Adipose tissue (tissue), 3 donors: ENCODE data around the gene DHX16. TPM values are rescaled to one million over a fixed set of nuclear protein-coding genes. Genes with fewer than 3 reads are reported as not detected.

Experiments
- H3K27ac ChIP-seq: one replicate; pipeline ENCODE4 v1.5.1; 2013; ENCODE audit warnings: low read depth, low read length
- WGBS, 3 donors: extraction: QIAGEN DNeasy Blood & Tissue Kit; methylation state at CpG; one replicate each; pipeline ENCODE4 v1.1.7; 2013; 5-methylcytosine and 5-hydroxymethylcytosine counted together
- polyA plus RNA-seq, 3 donors: library from polyadenylated mRNA; stranded (reverse); fragments of 200-250 nt; gene quantifications; one replicate each; pipeline ENCODE4 v1.2.3, GENCODE V29; 2013
- donor health status: healthy with polysubstance abuse.
- donor health status: Bipolar disorder and iron deficiency.
- donor health status: healthy.

Gene DHX16
- polyA plus RNA-seq, 3 donors: 16.8 to 22.3 (median 19.7) TPM

DNA sequence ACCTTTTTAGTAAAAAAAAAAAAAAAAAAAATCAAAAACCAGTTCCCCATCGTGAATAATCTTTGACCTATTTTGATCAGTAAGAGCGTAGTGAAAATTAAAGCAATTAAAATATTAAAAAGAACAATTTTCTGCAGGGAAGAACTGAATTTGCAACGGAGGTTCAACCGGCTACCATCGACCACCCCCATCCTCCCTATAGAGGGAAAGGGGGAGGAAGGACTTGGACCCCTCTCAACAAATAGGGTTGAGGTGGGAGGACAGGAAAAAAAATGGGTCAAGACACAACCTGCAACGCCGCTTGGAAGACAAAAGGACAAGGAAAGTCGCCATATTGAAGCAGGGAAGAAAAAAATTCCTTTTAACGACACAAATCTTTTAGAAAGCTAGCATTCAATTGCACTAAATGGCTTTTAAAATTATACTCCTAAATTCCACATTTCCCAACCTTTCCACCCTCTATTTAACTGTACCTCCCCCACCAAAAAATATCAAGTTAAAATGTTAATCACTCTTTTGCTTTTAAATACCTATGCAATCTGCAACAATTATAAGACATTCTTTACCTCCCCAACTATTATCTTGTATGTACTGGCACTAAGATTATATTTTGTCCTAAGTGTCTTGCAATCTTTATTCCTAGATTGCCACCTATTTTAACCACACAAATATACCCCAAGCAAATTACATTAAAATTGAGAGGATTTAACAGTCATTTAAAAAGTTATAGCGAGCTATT, 57.4 kb downstream of the DHX16 start:
- 0 to 1% (median 0%) methylated on average over 10 of the region's 10 CpGs for WGBS, 3 donors
- peak overlapping the region; percentile 98 for H3K27ac ChIP-seq

DNA sequence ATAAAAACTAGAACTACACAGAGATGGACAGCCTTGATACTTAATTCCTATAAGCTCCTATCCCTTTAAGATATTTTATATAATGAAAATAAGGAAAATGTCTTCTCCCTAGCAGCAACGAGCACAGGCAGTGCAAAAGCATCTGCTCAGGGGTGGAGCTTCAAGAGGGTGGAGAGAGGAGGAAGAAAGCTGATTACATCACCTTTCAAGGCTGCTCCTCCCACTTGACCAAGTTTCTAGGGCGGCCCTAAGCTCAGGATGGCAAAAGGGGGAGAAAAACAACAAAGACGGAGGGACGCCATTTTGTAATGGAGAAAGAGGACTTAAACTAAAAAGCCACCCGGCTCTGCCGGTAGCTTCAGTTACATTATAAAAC, 58.0 kb downstream of the DHX16 start:
- H3K27ac ChIP-seq: peak overlapping the region; percentile 98
- WGBS, 3 donors: 0 to 1% (median 0%) methylated on average over 6 of the region's 6 CpGs

DNA sequence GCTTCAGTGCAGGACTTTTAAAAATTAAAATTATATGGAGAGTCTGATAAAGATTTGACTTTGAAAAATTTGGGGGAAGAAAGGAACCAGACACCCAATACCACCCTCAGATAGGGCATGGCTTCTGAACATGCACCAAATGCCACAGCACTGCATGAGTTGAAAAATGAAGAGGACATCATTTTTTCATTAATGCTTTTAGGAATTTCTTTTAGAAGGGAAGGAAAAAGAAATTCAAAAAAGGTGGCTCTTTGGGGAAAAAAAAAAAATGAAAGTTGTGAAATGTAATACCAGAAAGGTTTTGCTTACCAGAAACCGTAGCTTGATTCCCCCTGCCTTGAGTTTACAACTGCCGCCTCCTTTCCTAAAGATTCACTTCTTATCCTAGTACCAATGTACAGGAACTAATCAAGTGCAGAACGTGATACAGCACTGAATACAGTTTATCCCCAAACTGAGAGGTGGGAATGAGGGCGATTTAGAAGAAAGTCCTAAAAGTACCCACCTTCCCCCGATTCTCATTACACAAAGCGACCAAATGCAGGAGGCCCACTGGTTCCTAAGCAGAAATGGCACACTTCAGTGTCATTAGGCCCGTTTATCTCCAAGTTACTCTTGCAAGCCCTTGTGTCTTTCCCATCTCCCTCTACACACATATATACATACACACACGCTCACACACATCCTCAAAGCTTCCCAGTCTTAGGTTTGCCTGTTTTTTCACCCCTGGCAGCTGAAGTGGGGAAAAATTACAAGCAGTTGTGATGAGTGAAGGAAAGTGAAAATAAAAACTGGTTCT, 58.6 kb downstream of the DHX16 start:
- WGBS, 3 donors: 14 to 24% (median 21%) methylated on average over 8 of the region's 8 CpGs

GRCh38 chr6:30613251-30614043, 59.4 kb downstream of the DHX16 start:
- no peak overlapping the region for H3K27ac ChIP-seq

More for the DNA sequence above, 58.6 kb downstream of the DHX16 start:
- no peak overlapping the region for H3K27ac ChIP-seq

GRCh38 chr6:30612687-30613248, 60.0 kb downstream of the DHX16 start:
- 38 to 63% (median 58%) methylated on average over 6 of the region's 6 CpGs for WGBS, 3 donors
- no peak overlapping the region for H3K27ac ChIP-seq

DNA sequence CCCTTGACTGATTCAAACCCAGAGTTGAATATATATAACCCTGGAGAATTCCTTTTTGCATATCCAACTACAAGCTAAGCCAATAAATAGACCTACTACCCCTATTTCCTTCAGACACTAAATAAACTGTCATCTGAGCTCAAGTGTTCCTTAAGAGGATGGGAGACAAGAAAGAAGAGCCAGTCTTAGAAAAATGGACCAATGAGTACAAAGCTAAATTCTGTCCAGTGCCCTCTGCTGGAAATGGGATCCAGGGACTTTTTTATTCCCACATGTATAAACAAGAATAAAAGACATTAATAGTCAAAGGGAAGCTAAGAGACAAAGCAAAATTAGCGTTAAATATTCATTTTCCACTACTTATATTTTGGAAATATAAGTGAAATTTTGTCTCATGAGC, 60.6 kb downstream of the DHX16 start:
- WGBS, 3 donors: 51 to 76% (median 59%) methylated on average over 1 of the region's 1 CpG

DNA sequence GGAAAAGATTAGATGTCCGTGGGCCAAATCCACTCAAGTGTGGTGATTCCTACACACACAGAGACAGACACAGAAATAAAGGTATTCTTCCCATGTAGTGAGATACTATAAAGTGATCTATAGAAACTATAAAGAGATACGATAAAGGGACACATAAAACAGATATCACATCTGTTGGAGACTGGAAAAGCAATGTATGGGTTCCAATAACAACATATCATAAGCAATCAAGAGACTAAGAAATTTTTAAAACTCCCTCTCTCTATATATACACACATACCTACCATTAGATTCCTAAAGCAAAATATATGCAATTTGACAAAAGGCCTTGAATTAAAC, 61.0 kb downstream of the DHX16 start:
- no peak overlapping the region for H3K27ac ChIP-seq
- 44 to 80% (median 73%) methylated on average over 2 of the region's 2 CpGs for WGBS, 3 donors

More for the DNA sequence above, 60.6 kb downstream of the DHX16 start:
- no peak overlapping the region for H3K27ac ChIP-seq

DNA sequence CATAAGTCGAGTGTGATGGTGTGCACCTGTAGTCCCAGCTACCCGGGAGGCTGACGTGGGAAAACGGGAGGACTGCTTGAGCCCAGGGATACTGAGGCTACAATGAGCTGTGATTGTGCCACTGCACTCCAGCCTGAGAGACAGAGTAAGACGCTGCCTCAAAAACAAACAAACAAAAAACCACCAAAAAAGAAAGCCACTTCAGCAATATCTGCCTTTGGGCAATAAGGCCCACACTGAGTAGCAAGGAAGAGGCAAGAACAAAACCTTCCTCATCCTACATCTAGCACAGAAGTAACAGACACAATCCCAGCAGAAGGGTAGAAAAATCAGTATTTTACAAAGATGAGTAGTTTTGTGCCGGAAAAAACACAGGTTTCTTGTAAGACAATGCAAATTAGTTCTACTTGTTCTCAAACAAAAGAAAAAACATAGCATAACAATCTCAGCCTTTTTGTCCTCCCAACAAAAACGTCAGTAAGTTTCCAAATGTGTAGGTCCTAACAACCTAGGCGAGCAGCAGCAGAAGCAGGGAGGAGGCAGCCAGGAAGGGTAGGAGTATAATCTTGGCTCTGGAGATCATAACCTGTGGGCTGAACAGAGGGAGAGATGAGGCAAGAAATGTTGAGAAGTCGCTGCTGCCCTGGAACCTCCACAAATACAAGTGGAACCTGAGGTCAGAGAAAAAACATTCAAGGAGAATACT, 61.5 kb downstream of the DHX16 start:
- no peak overlapping the region for H3K27ac ChIP-seq
- WGBS, 3 donors: 62 to 77% (median 76%) methylated on average over 9 of the region's 9 CpGs

- H3K27ac ChIP-seq: no peak overlapping the region
- WGBS, 3 donors: 56 to 81% (median 80%) methylated on average over 4 of the region's 4 CpGs
These were observed 62.7 kb downstream of the DHX16 start for GRCh38 chr6:30610065-30610464.

DNA sequence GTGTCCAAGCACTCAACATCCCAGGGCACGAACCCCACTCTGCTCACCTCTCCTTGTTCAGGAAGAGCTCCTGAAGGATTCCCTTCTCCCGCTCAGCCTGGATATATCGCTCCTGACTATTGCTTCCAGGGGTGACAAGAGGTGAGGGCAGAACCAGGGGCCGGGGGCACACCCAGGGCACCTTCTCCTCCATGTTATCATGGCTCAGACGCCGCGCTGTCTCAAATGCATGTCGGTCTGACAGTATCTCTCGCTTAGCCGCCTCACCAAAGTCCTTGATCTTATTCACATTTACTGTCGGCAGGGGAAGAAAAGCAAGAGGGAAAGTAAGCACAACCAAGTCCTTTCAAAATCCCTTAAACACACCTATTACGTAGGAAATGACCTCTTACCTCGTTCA, 68.8 kb downstream of the DHX16 start:
- H3K27ac ChIP-seq: no peak overlapping the region
- WGBS, 3 donors: 91 to 95% (median 94%) methylated on average over 13 of the region's 13 CpGs

Other genes with a start within 250 kb of the DHX16 start
- 100 to 1,000 TPM; 197 to 466 (median 363) TPM for gene HLA-E, start 183.5 kb downstream of the DHX16 start, polyA plus RNA-seq
- gene GNL1, start 116.5 kb downstream of the DHX16 start, polyA plus RNA-seq: 10 to 100 TPM; 38.2 to 84.1 (median 47.2) TPM
- gene PRR3, start 115.7 kb downstream of the DHX16 start, polyA plus RNA-seq: 1 to 10 TPM; 4.0 to 6.2 (median 5.3) TPM
- gene ABCF1, start 101.6 kb downstream of the DHX16 start, polyA plus RNA-seq: 10 to 100 TPM; 18.3 to 46.5 (median 24.6) TPM
- gene PPP1R10, start 55.8 kb downstream of the DHX16 start, polyA plus RNA-seq: 10 to 100 TPM; 11.6 to 27.4 (median 18.1) TPM
- gene MRPS18B, start 55.2 kb downstream of the DHX16 start, polyA plus RNA-seq: 10 to 100 TPM; 69.1 to 88.1 (median 77.1) TPM
- 1 to 10 TPM; 2.5 to 5.1 (median 4.9) TPM for gene ATAT1, start 46.1 kb downstream of the DHX16 start, polyA plus RNA-seq
- gene C6orf136, start 25.9 kb downstream of the DHX16 start, polyA plus RNA-seq: 10 to 100 TPM in 2 of 3 donors, 1 to 10 TPM in 1; 8.8 to 13.2 (median 10.2) TPM
- 100 to 1,000 TPM in 1 of 3 donors, 10 to 100 TPM in 1, 1 to 10 TPM in 1; 10.0 to 102 (median 75.8) TPM for gene PPP1R18, start 13.6 kb upstream of the DHX16 start, polyA plus RNA-seq
- 1 to 10 TPM; 6.7 to 8.1 (median 7.5) TPM for gene NRM, start 18.0 kb upstream of the DHX16 start, polyA plus RNA-seq
- gene MDC1, start 44.3 kb upstream of the DHX16 start, polyA plus RNA-seq: 10 to 100 TPM in 1 of 3 donors, 1 to 10 TPM in 2; 7.4 to 12.7 (median 7.8) TPM
- gene TUBB, start 47.3 kb upstream of the DHX16 start, polyA plus RNA-seq: 100 to 1,000 TPM; 166 to 400 (median 269) TPM
- gene FLOT1, start 69.7 kb upstream of the DHX16 start, polyA plus RNA-seq: 100 to 1,000 TPM in 2 of 3 donors, 10 to 100 TPM in 1; 87.0 to 229 (median 221) TPM
- 100 to 1,000 TPM in 1 of 3 donors, 10 to 100 TPM in 2; 41.6 to 402 (median 45.5) TPM for gene IER3, start 71.5 kb upstream of the DHX16 start, polyA plus RNA-seq
- gene DDR1, start 211.5 kb upstream of the DHX16 start, polyA plus RNA-seq: 10 to 100 TPM; 24.2 to 83.5 (median 57.4) TPM
- 10 to 100 TPM; 15.5 to 35.9 (median 16.5) TPM for gene GTF2H4, start 235.2 kb upstream of the DHX16 start, polyA plus RNA-seq
- gene VARS2, start 241.2 kb upstream of the DHX16 start, polyA plus RNA-seq: 10 to 100 TPM; 14.2 to 25.3 (median 20.9) TPM